MM.1S (cell line): ENCODE data around the gene APOE.

Experiments used
- CTCF ChIP-seq: fragments of 300-600 bp; sonication (generic); IDR thresholded peaks from 2 replicates; pipeline ENCODE4 v1.5.1; 2016; ENCODE audit warnings: antibody characterized with exemption, low read length, mixed read lengths
- EZH2 ChIP-seq: fragments of 300-600 bp; sonication (generic); optimal IDR thresholded peaks from 2 replicates; pipeline ENCODE3; 2017; ENCODE audit warnings: low read depth, mild to moderate bottlenecking, antibody characterized with exemption, low read length, mixed read lengths

GRCh38 chr19:44909775-44910174 lies 4.2 kb downstream of the APOE start:
- TF ChIP-seq EZH2 (no peak), CTCF (no peak)
